NCI-H526 treated with DMSO at 0.1 percent for 48 hours (cell line): ENCODE data around the gene CCSER1.
"Not testable (repeated sequence)": the region's sequence is repeated elsewhere in the genome, so short reads cannot be mapped to it uniquely, and the experiment has no call there.

ENCODE experiments used
- DNase-seq: peaks from one replicate; lab custom pipeline; 2025; lab: John Stamatoyannopoulos, UW

Gene CCSER1

DNA sequence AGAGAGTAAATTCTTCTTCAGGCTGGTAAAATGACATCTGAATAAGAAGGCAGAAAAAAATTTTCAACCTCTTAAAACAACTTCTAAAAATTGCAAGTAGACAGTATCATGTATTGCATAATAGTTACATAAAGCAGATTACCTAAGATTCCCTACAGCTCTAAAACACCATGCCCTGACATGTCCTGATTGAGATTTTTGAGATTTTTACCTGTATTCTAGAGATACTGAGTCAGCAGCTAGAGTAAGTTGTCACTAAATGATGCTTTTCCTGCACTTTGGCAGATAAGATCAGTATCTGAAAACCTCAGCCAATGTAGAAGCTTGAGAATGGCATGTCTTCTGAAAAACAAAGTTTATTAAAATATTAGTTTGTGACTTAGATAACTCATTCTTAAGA is 713.6 kb downstream of the CCSER1 start:
- no peak for DNase-seq

- no peak for DNase-seq
Measured at GRCh38 chr4:90841676-90842075, 714.5 kb downstream of the CCSER1 start.

DNA sequence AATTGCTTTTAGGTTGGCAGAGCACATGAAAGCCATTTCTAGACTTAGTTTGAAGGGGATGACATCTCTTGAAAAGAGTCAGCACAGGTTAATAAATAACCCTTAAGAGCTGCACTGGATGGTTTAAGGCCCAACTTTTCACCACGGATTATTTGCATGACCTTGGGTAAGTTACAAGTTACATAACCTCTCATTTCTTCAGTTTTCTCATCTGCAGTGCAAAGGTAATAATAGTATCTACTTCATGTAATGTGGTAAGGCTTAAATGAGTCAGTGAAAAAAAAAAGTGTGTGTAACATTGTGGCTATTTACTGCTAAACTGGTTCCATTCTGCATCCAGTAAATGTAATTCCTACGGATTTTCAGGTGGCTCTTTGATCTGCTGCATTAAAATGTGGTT is 715.8 kb downstream of the CCSER1 start:
- DNase-seq = no peak

- DNase-seq = no peak
Measured at GRCh38 chr4:90844241-90844640, 717.0 kb downstream of the CCSER1 start.

GRCh38 chr4:90845777-90846176 is 718.6 kb downstream of the CCSER1 start:
- no peak for DNase-seq

- no peak for DNase-seq
Measured at GRCh38 chr4:90852237-90852636, 725.0 kb downstream of the CCSER1 start.

GRCh38 chr4:90855111-90855510 is 727.9 kb downstream of the CCSER1 start:
- DNase-seq = no peak

GRCh38 chr4:90857081-90857820 is 730.1 kb downstream of the CCSER1 start:
- no peak for DNase-seq

DNA sequence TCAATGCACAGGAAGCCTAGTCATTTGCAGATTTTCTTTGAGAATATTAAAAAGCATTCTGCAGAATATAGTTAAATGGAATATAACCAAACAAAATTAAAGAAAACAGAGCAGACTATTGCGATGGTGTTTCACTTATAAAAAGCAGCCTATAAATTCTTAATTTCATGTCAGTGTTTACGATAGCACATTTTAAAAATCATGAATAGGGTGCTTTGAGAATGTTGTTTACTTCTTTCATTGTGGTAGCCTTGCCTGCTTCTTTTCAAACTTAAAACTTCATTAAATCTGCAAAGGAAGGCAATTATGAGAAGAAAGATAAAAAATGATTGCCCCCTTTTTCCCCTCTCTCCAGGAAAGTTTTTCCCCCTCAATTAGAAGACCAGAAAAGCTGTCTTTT is 748.6 kb downstream of the CCSER1 start:
- no peak for DNase-seq

GRCh38 chr4:90876296-90876695 is 749.1 kb downstream of the CCSER1 start:
- DNase-seq = no peak

- DNase-seq = no peak
Measured at GRCh38 chr4:90883519-90883918, 756.3 kb downstream of the CCSER1 start.

- DNase-seq = no peak
Measured at GRCh38 chr4:90888571-90888970, 761.4 kb downstream of the CCSER1 start.

- no peak for DNase-seq
Measured at GRCh38 chr4:90889171-90889570, 762.0 kb downstream of the CCSER1 start.

DNA sequence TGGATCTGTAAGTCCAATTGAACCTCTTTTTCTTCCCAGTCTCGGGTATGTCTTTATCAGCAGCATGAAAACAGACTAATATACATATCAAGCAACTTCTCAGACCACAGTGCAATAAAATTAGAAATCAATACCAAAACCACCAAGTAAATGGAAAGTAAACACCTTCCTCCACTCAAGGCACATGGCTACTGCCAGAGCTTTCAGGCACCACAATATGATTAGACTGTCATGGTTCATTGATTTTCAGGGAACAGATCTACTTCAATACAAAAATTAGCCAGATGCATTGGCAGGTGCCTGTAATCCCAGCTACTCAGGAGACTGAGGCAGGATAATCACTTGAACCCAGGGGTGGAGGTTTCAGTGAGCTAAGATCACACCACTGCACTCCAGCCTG is 776.2 kb downstream of the CCSER1 start:
- not testable (repeated sequence) for DNase-seq

- DNase-seq = no peak
Measured at GRCh38 chr4:90904021-90904420, 776.8 kb downstream of the CCSER1 start.

- no peak for DNase-seq
Measured at GRCh38 chr4:90906239-90906638, 779.0 kb downstream of the CCSER1 start.

- DNase-seq = not testable (repeated sequence)
Measured at GRCh38 chr4:90911724-90912434, 784.7 kb downstream of the CCSER1 start.

- no peak for DNase-seq
Measured at GRCh38 chr4:90922174-90922573, 795.0 kb downstream of the CCSER1 start.

GRCh38 chr4:90926957-90927356 is 799.8 kb downstream of the CCSER1 start:
- DNase-seq = no peak

GRCh38 chr4:90943311-90943710 is 816.1 kb downstream of the CCSER1 start:
- no peak for DNase-seq

- DNase-seq = no peak
Measured at GRCh38 chr4:90946945-90947344, 819.8 kb downstream of the CCSER1 start.

GRCh38 chr4:90950385-90950841 is 823.2 kb downstream of the CCSER1 start:
- no peak for DNase-seq

DNA sequence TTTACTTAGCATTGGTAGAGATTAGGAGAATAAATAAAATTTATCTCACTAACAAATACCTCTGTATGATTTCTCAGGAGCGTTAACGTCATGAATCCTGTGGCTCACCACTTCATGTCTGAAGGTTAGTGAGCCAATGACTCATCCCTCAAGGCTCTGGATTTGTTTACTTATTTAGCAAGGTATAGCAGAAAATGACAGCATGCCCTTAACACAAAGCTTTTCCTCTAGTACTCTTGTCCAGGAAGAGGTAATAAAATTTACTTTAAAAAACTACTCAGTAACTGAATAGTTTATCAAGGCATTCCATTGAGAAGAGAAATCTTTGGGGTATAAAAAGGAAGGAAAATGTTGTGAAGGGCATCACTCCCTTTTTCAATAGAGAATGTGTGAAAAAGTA is 823.8 kb downstream of the CCSER1 start:
- no peak for DNase-seq
